ENCODE results near the gene CGGBP1.

CGGBP1 gene

GRCh38 chr3:88078932-88079331 is 20.1 kb upstream of the CGGBP1 start:
- Histone ChIP-seq H2BK5ac (ENCODE audit: low read length) (no peak overlapping the region), H3K4me3 (ENCODE audit: low read length in 2 of 2) (no peak overlapping the region), H3K27me3 (ENCODE audit: control insufficient read depth in 3 of 3, insufficient read depth in 3 of 3, low read depth in 1 of 3, low read length in 3 of 3) (no peaks in the 10 kb centered on the region), H4K91ac (ENCODE audit: low read depth, low read length, poor library complexity) (no peak overlapping the region), H2BK15ac (ENCODE audit: low read length) (no peak overlapping the region), H3K4me2 (ENCODE audit: insufficient read depth, low read length, poor library complexity, severe bottlenecking) (no peak overlapping the region), H3K9me3 (replicated peaks in 1 of 2; ENCODE audit: control insufficient read depth in 2 of 2, insufficient read depth in 1 of 2, low read depth in 1 of 2, low read length in 2 of 2) (peaks cover 2 to 8% of the 10 kb centered on the region in 2 donors), H2AFZ (ENCODE audit: low read length) (no peak overlapping the region), H3K9ac (ENCODE audit: low read depth, low read length, poor library complexity) (no peak overlapping the region), H3K27ac (replicated peaks; ENCODE audit: low read length) (no peak overlapping the region), H4K8ac (ENCODE audit: low read depth, low read length) (no peak overlapping the region), H3K79me1 (ENCODE audit: low read depth, low read length) (no peaks in the 10 kb centered on the region), H3K36me3 (replicated peaks in 1 of 2; ENCODE audit: control insufficient read depth in 2 of 2, insufficient read depth in 2 of 2, low read length in 2 of 2) (peaks cover 0 to 6% of the 10 kb centered on the region in 2 donors), H3K18ac (ENCODE audit: low read length) (no peak overlapping the region), H3K14ac (ENCODE audit: low read length) (no peak overlapping the region), H3K23ac (ENCODE audit: low read depth, low read length, poor library complexity) (no peak overlapping the region), H3K4me1 (ENCODE audit: control insufficient read depth in 2 of 2, insufficient read depth in 1 of 2, low read depth in 1 of 2, low read length in 2 of 2) (no peaks in the 10 kb centered on the region), H2BK120ac (ENCODE audit: low read depth, low read length) (no peak overlapping the region), H2BK12ac (ENCODE audit: low read length) (no peak overlapping the region), H3K4ac (ENCODE audit: low read length) (no peak overlapping the region), H2AK5ac (ENCODE audit: low read depth, low read length) (no peak overlapping the region)
- no peak for DNase-seq (ENCODE audit: low spot score)
- no CpG with 5 or more reads among the region's 3 CpGs for WGBS, 2 donors (ENCODE audit: extremely low coverage in 2 of 2, insufficient read length in 2 of 2, insufficient replicate concordance in 1 of 2)

- Histone ChIP-seq H4K8ac (ENCODE audit: low read depth, low read length) (no peak overlapping the region), H3K79me1 (ENCODE audit: low read depth, low read length) (no peaks in the 10 kb centered on the region), H3K4me2 (ENCODE audit: insufficient read depth, low read length, poor library complexity, severe bottlenecking) (no peak overlapping the region), H3K14ac (ENCODE audit: low read length) (no peak overlapping the region), H3K4me1 (ENCODE audit: control insufficient read depth in 2 of 2, insufficient read depth in 1 of 2, low read depth in 1 of 2, low read length in 2 of 2) (no peaks in the 10 kb centered on the region), H3K36me3 (replicated peaks in 1 of 2; ENCODE audit: control insufficient read depth in 2 of 2, insufficient read depth in 2 of 2, low read length in 2 of 2) (peaks cover 0 to 5% of the 10 kb centered on the region in 2 donors), H4K91ac (ENCODE audit: low read depth, low read length, poor library complexity) (no peak overlapping the region), H3K9me3 (replicated peaks in 1 of 2; ENCODE audit: control insufficient read depth in 2 of 2, insufficient read depth in 1 of 2, low read depth in 1 of 2, low read length in 2 of 2) (peaks cover 2 to 9% of the 10 kb centered on the region in 2 donors), H2AK5ac (ENCODE audit: low read depth, low read length) (no peak overlapping the region), H3K27me3 (ENCODE audit: control insufficient read depth in 3 of 3, insufficient read depth in 3 of 3, low read depth in 1 of 3, low read length in 3 of 3) (no peaks in the 10 kb centered on the region), H3K27ac (replicated peaks; ENCODE audit: low read length) (no peak overlapping the region), H3K18ac (ENCODE audit: low read length) (no peak overlapping the region), H3K4me3 (ENCODE audit: low read length in 2 of 2) (no peak overlapping the region), H3K4ac (ENCODE audit: low read length) (no peak overlapping the region), H2BK5ac (ENCODE audit: low read length) (no peak overlapping the region), H2BK120ac (ENCODE audit: low read depth, low read length) (no peak overlapping the region), H2BK15ac (ENCODE audit: low read length) (no peak overlapping the region), H3K23ac (ENCODE audit: low read depth, low read length, poor library complexity) (no peak overlapping the region), H3K9ac (ENCODE audit: low read depth, low read length, poor library complexity) (no peak overlapping the region), H2AFZ (ENCODE audit: low read length) (no peak overlapping the region), H2BK12ac (ENCODE audit: low read length) (no peak overlapping the region)
- WGBS, 2 donors (ENCODE audit: extremely low coverage in 2 of 2, insufficient read length in 2 of 2, insufficient replicate concordance in 1 of 2), result no CpG with 5 or more reads among the region's 1 CpG
- no peak for DNase-seq (ENCODE audit: low spot score)
These were observed 17.9 kb upstream of the CGGBP1 start for GRCh38 chr3:88076712-88077111.

DNA sequence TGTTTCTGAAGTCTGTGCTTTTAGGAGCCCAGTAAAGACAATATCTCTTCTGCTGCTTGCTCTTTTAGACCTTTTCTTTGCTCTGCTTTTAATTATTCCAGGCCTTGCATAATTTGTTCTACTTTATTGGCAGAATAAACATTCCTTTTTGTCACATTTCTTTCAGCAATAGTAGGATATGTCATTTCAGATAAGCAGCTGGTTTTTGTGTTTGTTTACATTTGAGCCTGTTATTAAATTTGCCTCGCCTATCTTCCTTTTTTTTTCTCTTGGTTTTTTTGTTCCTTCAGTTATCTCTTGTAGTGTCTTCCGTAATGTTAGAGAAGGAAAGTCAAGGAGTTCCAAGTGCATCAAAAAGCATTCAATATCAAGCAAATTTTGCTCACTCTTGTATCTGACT is 16.7 kb upstream of the CGGBP1 start:
- Histone ChIP-seq H3K23ac (ENCODE audit: low read depth, low read length, poor library complexity) (no peak overlapping the region), H3K27ac (replicated peaks; ENCODE audit: low read length) (no peak overlapping the region), H3K9ac (ENCODE audit: low read depth, low read length, poor library complexity) (no peak overlapping the region), H3K9me3 (replicated peaks in 1 of 2; ENCODE audit: control insufficient read depth in 2 of 2, insufficient read depth in 1 of 2, low read depth in 1 of 2, low read length in 2 of 2) (peaks cover 0 to 14% of the 10 kb centered on the region in 2 donors), H3K4ac (ENCODE audit: low read length) (no peak overlapping the region), H2BK5ac (ENCODE audit: low read length) (no peak overlapping the region), H3K18ac (ENCODE audit: low read length) (no peak overlapping the region), H3K14ac (ENCODE audit: low read length) (no peak overlapping the region), H4K8ac (ENCODE audit: low read depth, low read length) (no peak overlapping the region), H2BK12ac (ENCODE audit: low read length) (no peak overlapping the region), H3K27me3 (ENCODE audit: control insufficient read depth in 3 of 3, insufficient read depth in 3 of 3, low read depth in 1 of 3, low read length in 3 of 3) (no peaks in the 10 kb centered on the region), H3K4me2 (ENCODE audit: insufficient read depth, low read length, poor library complexity, severe bottlenecking) (no peak overlapping the region), H4K91ac (ENCODE audit: low read depth, low read length, poor library complexity) (no peak overlapping the region), H2AFZ (ENCODE audit: low read length) (no peak overlapping the region), H2BK15ac (ENCODE audit: low read length) (no peak overlapping the region), H2BK120ac (ENCODE audit: low read depth, low read length) (no peak overlapping the region), H3K36me3 (replicated peaks in 1 of 2; ENCODE audit: control insufficient read depth in 2 of 2, insufficient read depth in 2 of 2, low read length in 2 of 2) (peaks cover 0 to 5% of the 10 kb centered on the region in 2 donors), H3K79me1 (ENCODE audit: low read depth, low read length) (no peaks in the 10 kb centered on the region), H3K4me3 (ENCODE audit: low read length in 2 of 2) (no peak overlapping the region), H3K4me1 (ENCODE audit: control insufficient read depth in 2 of 2, insufficient read depth in 1 of 2, low read depth in 1 of 2, low read length in 2 of 2) (no peaks in the 10 kb centered on the region), H2AK5ac (ENCODE audit: low read depth, low read length) (no peak overlapping the region)
- WGBS, 2 donors (ENCODE audit: extremely low coverage in 2 of 2, insufficient read length in 2 of 2, insufficient replicate concordance in 1 of 2), result no CpG with 5 or more reads among the region's 2 CpGs
- no peak for DNase-seq (ENCODE audit: low spot score)

- Histone ChIP-seq H3K14ac (ENCODE audit: low read length) (no peak overlapping the region), H3K4ac (ENCODE audit: low read length) (no peak overlapping the region), H3K9me3 (replicated peaks in 1 of 2; ENCODE audit: control insufficient read depth in 2 of 2, insufficient read depth in 1 of 2, low read depth in 1 of 2, low read length in 2 of 2) (peaks cover 0 to 15% of the 10 kb centered on the region in 2 donors), H2BK15ac (ENCODE audit: low read length) (no peak overlapping the region), H3K18ac (ENCODE audit: low read length) (no peak overlapping the region), H3K4me2 (ENCODE audit: insufficient read depth, low read length, poor library complexity, severe bottlenecking) (no peak overlapping the region), H2BK120ac (ENCODE audit: low read depth, low read length) (no peak overlapping the region), H3K27me3 (ENCODE audit: control insufficient read depth in 3 of 3, insufficient read depth in 3 of 3, low read depth in 1 of 3, low read length in 3 of 3) (no peaks in the 10 kb centered on the region), H4K91ac (ENCODE audit: low read depth, low read length, poor library complexity) (no peak overlapping the region), H3K4me1 (ENCODE audit: control insufficient read depth in 2 of 2, insufficient read depth in 1 of 2, low read depth in 1 of 2, low read length in 2 of 2) (no peaks in the 10 kb centered on the region), H4K8ac (ENCODE audit: low read depth, low read length) (no peak overlapping the region), H2AFZ (ENCODE audit: low read length) (no peak overlapping the region), H2AK5ac (ENCODE audit: low read depth, low read length) (no peak overlapping the region), H3K4me3 (ENCODE audit: low read length in 2 of 2) (no peak overlapping the region), H2BK12ac (ENCODE audit: low read length) (no peak overlapping the region), H3K79me1 (ENCODE audit: low read depth, low read length) (no peaks in the 10 kb centered on the region), H3K27ac (replicated peaks; ENCODE audit: low read length) (no peak overlapping the region), H3K9ac (ENCODE audit: low read depth, low read length, poor library complexity) (no peak overlapping the region), H3K36me3 (replicated peaks in 1 of 2; ENCODE audit: control insufficient read depth in 2 of 2, insufficient read depth in 2 of 2, low read length in 2 of 2) (peaks cover 0 to 5% of the 10 kb centered on the region in 2 donors), H2BK5ac (ENCODE audit: low read length) (no peak overlapping the region), H3K23ac (ENCODE audit: low read depth, low read length, poor library complexity) (no peak overlapping the region)
- WGBS, 2 donors (ENCODE audit: extremely low coverage in 2 of 2, insufficient read length in 2 of 2, insufficient replicate concordance in 1 of 2), result no CpG with 5 or more reads among the region's 2 CpGs
- no peak for DNase-seq (ENCODE audit: low spot score)
These were observed 16.3 kb upstream of the CGGBP1 start for GRCh38 chr3:88075072-88075471.
